HCT116 (cell line): Measurements from ENCODE around the gene EPHA3. TPM values are rescaled to one million over a fixed set of nuclear protein-coding genes. Genes with fewer than 3 reads are reported as not detected.

ENCODE experiments used
- ATAC-seq: fragments of 200-7000 bp; cut with Tn5 transposase; 2 replicates; pipeline ENCODE4 v1.9.1; 2020; ENCODE audit warnings: mild to moderate bottlenecking, moderate library complexity
- BruUV-seq: library from RNA; stranded (reverse); fragments of 400-500 nt; replicated peaks from 2 replicates; lab custom pipeline; 2021; lab: Mats Ljungman, UMichigan
- CTCF ChIA-PET: fragments of 300-600 bp; sonication (Branson Sonifier 250); formaldehyde crosslinking; loops from one replicate; lab custom pipeline; 2021; ENCODE audit warnings: antibody characterized with exemption; lab: Charles Lee
- POLR2A ChIA-PET: fragments of 300-600, 350-600 bp; sonication (Branson Sonifier 250); formaldehyde crosslinking; loops from one replicate; lab custom pipeline; 2021; ENCODE audit warnings: antibody characterized with exemption; lab: Charles Lee
- RAD21 ChIA-PET, 2 experiments: fragments of 300-600 bp; sonication (Branson Sonifier 250); formaldehyde crosslinking; loops; one replicate each; lab custom pipeline; 2023; ENCODE audit warnings: low total read pairs in 2 of 2; ENCODE audit not compliant: uncharacterized antibody in 2 of 2, unreplicated experiment in 2 of 2, low non-redundant PET in 1 of 2; lab: Charles Lee
- DNase-seq: peaks from one replicate; pipeline ENCODE4 v3.0.0-alpha.2; 2010; ENCODE audit warnings: low read depth, low spot score
- H2AFZ ChIP-seq: fragments of 200-600 bp; shearing (Covaris generic), sonication (generic); 2 replicates; pipeline ENCODE4 v1.6.1; 2017; ENCODE audit warnings: low read depth, mixed run types, mixed read lengths, antibody characterized with exemption, low read length; ENCODE audit not compliant: poor library complexity, severe bottlenecking
- H3K27ac ChIP-seq: 2 replicates; pipeline ENCODE4 v1.5.1; 2012; ENCODE audit warnings: low read depth, low read length
- H3K27me3 ChIP-seq: fragments of 200-600 bp; sonication (generic); 2 replicates; pipeline ENCODE4 v1.6.1; 2016; ENCODE audit warnings: mixed run types, low read length, mixed read lengths; ENCODE audit not compliant: insufficient read depth
- H3K36me3 ChIP-seq, 2 experiments: fragments of 200-500 bp in 1 of 2; fragments of 200-600 bp in 1 of 2; sonication (Bioruptor generic) in 1 of 2; sonication (generic) in 1 of 2; 2 replicates each; pipeline versions ENCODE4 v1.5.1 to v1.6.1; 2014 to 2016; ENCODE audit warnings: low read length in 2 of 2, inconsistent platforms in 1 of 2, mixed read lengths in 1 of 2, mixed run types in 1 of 2; ENCODE audit not compliant: insufficient read depth in 2 of 2, control insufficient read depth in 1 of 2
- H3K4me1 ChIP-seq, 2 experiments: fragments of 200-600 bp in 1 of 2; sonication (generic) in 1 of 2; 2 replicates each; pipeline versions ENCODE4 v1.5.1 to v1.6.1; 2012 to 2017; ENCODE audit warnings: low read length in 2 of 2, inconsistent platforms in 1 of 2, mild to moderate bottlenecking in 1 of 2, mixed read lengths in 1 of 2, mixed run types in 1 of 2, moderate library complexity in 1 of 2; ENCODE audit not compliant: insufficient read depth in 2 of 2, control insufficient read depth in 1 of 2
- H3K4me2 ChIP-seq: fragments of 200-600 bp; sonication (generic); 2 replicates; pipeline ENCODE4 v1.6.1; 2017; ENCODE audit warnings: mixed run types, low read length, mixed read lengths
- H3K4me3 ChIP-seq, 2 experiments: fragments of 200-600 bp in 1 of 2; sonication (generic) in 1 of 2; replicated peaks in 1 of 2; 2 replicates each; pipeline ENCODE4 v1.5.1; 2011 to 2016; ENCODE audit warnings: low read length in 2 of 2, control low read depth in 1 of 2, low read depth in 1 of 2, mild to moderate bottlenecking in 1 of 2, mixed read lengths in 1 of 2, mixed run types in 1 of 2
- H3K79me2 ChIP-seq: fragments of 200-600 bp; sonication (generic); 2 replicates; pipeline ENCODE4 v1.6.1; 2017; ENCODE audit warnings: mild to moderate bottlenecking, mixed run types, low read length, moderate library complexity, mixed read lengths; ENCODE audit not compliant: insufficient read depth
- H3K9ac ChIP-seq: fragments of 200-600 bp; sonication (generic); 2 replicates; pipeline ENCODE4 v1.6.1; 2016; ENCODE audit warnings: low read length, mixed read lengths
- H3K9me2 ChIP-seq: fragments of 200-600 bp; sonication (generic), shearing (Covaris generic); 2 replicates; pipeline ENCODE4 v1.6.1; 2017; ENCODE audit warnings: mixed run types, mild to moderate bottlenecking, moderate library complexity; ENCODE audit not compliant: insufficient read depth
- H3K9me3 ChIP-seq, 2 experiments: fragments of 200-500 bp in 1 of 2; fragments of 200-600 bp in 1 of 2; sonication (Bioruptor generic) in 1 of 2; sonication (generic) in 1 of 2; 2 replicates each; pipeline ENCODE4 v1.6.1; 2014 to 2017; ENCODE audit warnings: low read length in 2 of 2, mixed read lengths in 2 of 2, inconsistent platforms in 1 of 2, low read depth in 1 of 2, mild to moderate bottlenecking in 1 of 2, mixed run types in 1 of 2, moderate library complexity in 1 of 2; ENCODE audit not compliant: control insufficient read depth in 1 of 2, insufficient read depth in 1 of 2
- H4K20me1 ChIP-seq: fragments of 200-600 bp; sonication (generic), shearing (Covaris generic); 2 replicates; pipeline ENCODE4 v1.6.1; 2017; ENCODE audit warnings: mixed run types, mild to moderate bottlenecking, moderate library complexity; ENCODE audit not compliant: insufficient read depth
- ELF1 ChIP-seq: IDR thresholded peaks from 2 replicates; pipeline ENCODE4 v1.6.1; 2012; ENCODE audit warnings: low read depth, borderline replicate concordance
- EZH2 ChIP-seq: fragments of 200-600 bp; sonication (generic); IDR thresholded peaks from 2 replicates; pipeline ENCODE4 v1.6.1; 2017; ENCODE audit warnings: antibody characterized with exemption, mixed run types
- FOSL1 ChIP-seq: IDR thresholded peaks from 2 replicates; pipeline ENCODE4 v1.6.1; 2012; ENCODE audit warnings: low read depth
- JUND ChIP-seq: IDR thresholded peaks from 2 replicates; pipeline ENCODE4 v1.6.1; 2012
- POLR2AphosphoS5 ChIP-seq: IDR thresholded peaks from 2 replicates; pipeline ENCODE4 v1.6.1; 2011; ENCODE audit warnings: mild to moderate bottlenecking, low read depth, low read length, moderate library complexity
- RAD21 ChIP-seq: IDR thresholded peaks from 2 replicates; pipeline ENCODE4 v1.6.1; 2012; ENCODE audit warnings: low read depth, mild to moderate bottlenecking
- SIN3A ChIP-seq: IDR thresholded peaks from 2 replicates; pipeline ENCODE4 v1.6.1; 2012; ENCODE audit warnings: low read depth
- SRF ChIP-seq: IDR thresholded peaks from 2 replicates; pipeline ENCODE4 v1.6.1; 2012; ENCODE audit warnings: low read depth
- TCF7L2 ChIP-seq: IDR thresholded peaks from 2 replicates; pipeline ENCODE4 v1.7.0; 2011; ENCODE audit warnings: borderline replicate concordance, inconsistent platforms; ENCODE audit not compliant: insufficient read depth, insufficient read length; ENCODE audit errors: extremely low read depth
- YY1 ChIP-seq: IDR thresholded peaks from 2 replicates; pipeline ENCODE4 v1.6.1; 2011; ENCODE audit warnings: low read length, low read depth, moderate library complexity, mild to moderate bottlenecking; ENCODE audit not compliant: insufficient replicate concordance; ENCODE audit errors: extremely low read depth
- ZBTB33 ChIP-seq: IDR thresholded peaks from 2 replicates; pipeline ENCODE4 v1.6.1; 2011; ENCODE audit warnings: mild to moderate bottlenecking, low read length, moderate library complexity; ENCODE audit not compliant: insufficient replicate concordance; ENCODE audit errors: extremely low read depth
- ZFX ChIP-seq: fragments of 450-650 bp; IDR thresholded peaks from 2 replicates; pipeline ENCODE4 v1.6.1; 2017
- ZNF274 ChIP-seq: fragments of 200-500 bp; sonication (Bioruptor generic); IDR thresholded peaks from 2 replicates; pipeline ENCODE4 v1.6.1; 2014; ENCODE audit warnings: mild to moderate bottlenecking, low read depth, low read length, inconsistent platforms
- intact Hi-C: fragments of 100-400 bp; cut with micrococcal nuclease; formaldehyde crosslinking; loops from 2 replicates; pipeline ENCODE4 v1.10.0; 2022
- total RNA-seq: library from RNA; stranded (reverse); gene quantifications from one replicate; pipeline ENCODE4 v1.2.1, GENCODE V29; 2021; ENCODE audit not compliant: unreplicated experiment
- TF ChIP-seq, protein P1 (sequence below): IDR thresholded peaks from 2 replicates; pipeline ENCODE4 v1.6.1; 2012

Gene EPHA3
- total RNA-seq, 1 experiment from 2014 or later, result not detected

- intact Hi-C loops, result no loop called here
- H3K36me3 ChIP-seq, result no peaks in the 10 kb centered on the region
- no peak overlapping the region for H3K4me3 ChIP-seq
- no peak overlapping the region for H3K4me2 ChIP-seq
- no peak overlapping the region for H2AFZ ChIP-seq
- POLR2A ChIA-PET, result no interaction called here
- H3K9ac ChIP-seq, result no peak overlapping the region
- H3K79me2 ChIP-seq, result no peaks in the 10 kb centered on the region
- no peak for DNase-seq
- peaks cover 0 to 4% of the 10 kb centered on the region in 2 experiments; a peak in 2 of 4 replicates for H3K9me3 ChIP-seq
- no peaks in the 10 kb centered on the region; the same call in 1 of the 2 replicates for H4K20me1 ChIP-seq
- no peaks in the 10 kb centered on the region for H3K27me3 ChIP-seq
- TF ChIP-seq SIN3A, result no peak
- TF ChIP-seq ZNF274, result no peak
- TF ChIP-seq SRF, result no peak
- TF ChIP-seq FOSL1, result no peak
- TF ChIP-seq, protein P1, sequence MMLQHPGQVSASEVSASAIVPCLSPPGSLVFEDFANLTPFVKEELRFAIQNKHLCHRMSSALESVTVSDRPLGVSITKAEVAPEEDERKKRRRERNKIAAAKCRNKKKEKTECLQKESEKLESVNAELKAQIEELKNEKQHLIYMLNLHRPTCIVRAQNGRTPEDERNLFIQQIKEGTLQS, result no peak
- no peak for TF ChIP-seq EZH2
- no peak for TF ChIP-seq POLR2AphosphoS5
- no peak for TF ChIP-seq ZBTB33
- no peak for TF ChIP-seq YY1
- TF ChIP-seq JUND, result no peak
- no peak for TF ChIP-seq ZFX
- no peak for TF ChIP-seq ELF1
- no peak for TF ChIP-seq TCF7L2
- TF ChIP-seq RAD21, result no peak
- TF ChIP-seq, all 23 proteins: peak for 0
- RAD21 ChIA-PET, result no interaction called here
- no peaks in the 10 kb centered on the region for H3K4me1 ChIP-seq
- H3K9me2 ChIP-seq, result no peaks in the 10 kb centered on the region
- H3K27ac ChIP-seq, result no peak overlapping the region
- BruUV-seq, result no TSS peak
- CTCF ChIA-PET, result no interaction called here
- ATAC-seq, result no peak
These were observed 131.4 kb downstream of the EPHA3 start for GRCh38 chr3:89238846-89239245.
